GM12874 (cell line): ENCODE results near the gene MRPS18B.

Experiments
- CTCF ChIP-seq: IDR thresholded peaks from 2 replicates; pipeline ENCODE4 v1.5.1; 2011; ENCODE audit warnings: low read depth, mild to moderate bottlenecking, control low read depth, low read length, moderate library complexity; ENCODE audit not compliant: insufficient read depth

Gene MRPS18B

GRCh38 chr6:30617565-30618269 is at the start of gene MRPS18B:
TSS of gene MRPS18B (plus strand) at chr6:30617840. CDS start at chr6:30617866, 26 bp downstream.
- no peak for TF ChIP-seq CTCF

GRCh38 chr6:30568245-30568644 is 49.4 kb upstream of the MRPS18B start:
- TF ChIP-seq CTCF: no peak

GRCh38 chr6:30570263-30570662 is 47.4 kb upstream of the MRPS18B start:
- no peak for TF ChIP-seq CTCF

GRCh38 chr6:30570740-30571074 is 46.9 kb upstream of the MRPS18B start:
- TF ChIP-seq CTCF: no peak

GRCh38 chr6:30571075-30571761 is 46.4 kb upstream of the MRPS18B start, which contains the start of gene ABCF1:
TSS of gene ABCF1 (plus strand) at chr6:30571442. CDS start at chr6:30571488, 46 bp downstream.
- no peak for TF ChIP-seq CTCF

- no peak for TF ChIP-seq CTCF
Observed at GRCh38 chr6:30571762-30572082, 45.9 kb upstream of the MRPS18B start.

GRCh38 chr6:30572148-30572547 is 45.5 kb upstream of the MRPS18B start:
- no peak for TF ChIP-seq CTCF
